HepG2 (cell line): ENCODE data around the gene FBXO11. TPM values are rescaled to one million over a fixed set of nuclear protein-coding genes. Genes with fewer than 3 reads are reported as not detected.

Source experiments
- HHEX ChIP-seq: IDR thresholded peaks from 2 replicates; pipeline ENCODE4 v1.6.1; 2016; ENCODE audit warnings: control low read depth
- KDM6A ChIP-seq: IDR thresholded peaks from 2 replicates; pipeline ENCODE4 v1.6.1; 2016; ENCODE audit warnings: low read depth
- PAXIP1 ChIP-seq: sonication (generic); formaldehyde crosslinking; conservative IDR thresholded peaks from 2 replicates; pipeline ENCODE4 v1.4.0; 2020; ENCODE audit warnings: mild to moderate bottlenecking, missing genetic modification reagents, moderate library complexity
- RFX3 ChIP-seq: IDR thresholded peaks from 2 replicates; pipeline ENCODE4 v1.6.1; 2016; ENCODE audit warnings: missing biosample characterization, missing genetic modification reagents
- SP1 ChIP-seq, 2 experiments: fragments of 450-650 bp in 1 of 2; sonication (generic) in 1 of 2; formaldehyde crosslinking in 1 of 2; IDR thresholded peaks; 2 replicates each; pipeline versions ENCODE4 v1.4.0 to v1.6.1; 2016 to 2020; ENCODE audit warnings: missing genetic modification reagents in 1 of 2
- TBX2 ChIP-seq: sonication (generic); formaldehyde crosslinking; IDR thresholded peaks from 2 replicates; pipeline ENCODE4 v1.5.0; 2020; ENCODE audit warnings: missing genetic modification reagents, mild to moderate bottlenecking, borderline replicate concordance
- TRAFD1 ChIP-seq: sonication (generic); formaldehyde crosslinking; IDR thresholded peaks from 2 replicates; pipeline ENCODE4 v1.5.1; 2020; ENCODE audit warnings: missing genetic modification reagents, mild to moderate bottlenecking, borderline replicate concordance
- ZBTB20 ChIP-seq: sonication (generic); formaldehyde crosslinking; IDR thresholded peaks from 2 replicates; pipeline ENCODE4 v1.8.1; 2023; ENCODE audit warnings: missing genetic modification reagents, low read depth, mild to moderate bottlenecking, borderline replicate concordance
- ZFAT ChIP-seq: sonication (generic); formaldehyde crosslinking; conservative IDR thresholded peaks from 2 replicates; pipeline ENCODE4 v1.8.1; 2023; ENCODE audit warnings: missing genetic modification reagents, inconsistent platforms
- ZFX ChIP-seq: sonication (generic); formaldehyde crosslinking; IDR thresholded peaks from 2 replicates; pipeline ENCODE4 v1.4.0; 2020; ENCODE audit warnings: mild to moderate bottlenecking, low read depth, missing genetic modification reagents, moderate library complexity
- ZNF512B ChIP-seq: sonication (generic); formaldehyde crosslinking; IDR thresholded peaks from 2 replicates; pipeline ENCODE4 v1.5.1; 2020; ENCODE audit warnings: missing genetic modification reagents, mild to moderate bottlenecking, borderline replicate concordance
- ZNF543 ChIP-seq: sonication (generic); formaldehyde crosslinking; IDR thresholded peaks from 2 replicates; pipeline ENCODE4 v1.4.0; 2020; ENCODE audit warnings: mild to moderate bottlenecking, missing genetic modification reagents
- ZNF770 ChIP-seq: sonication (generic); formaldehyde crosslinking; IDR thresholded peaks from 2 replicates; pipeline ENCODE4 v1.5.0; 2020; ENCODE audit warnings: mild to moderate bottlenecking, missing genetic modification reagents
- polyA plus RNA-seq, 8 experiments: library from polyadenylated mRNA; depleted of rRNA in 3 of 8; stranded (reverse) in 7 of 8; unstranded in 1 of 8; fragments of >200 nt; fragmentation: Illumina TruSeq in 4 of 8; extraction: Trizol in 4 of 8; gene quantifications; 2 replicates each; pipeline versions ENCODE4 v1.2.1 to v1.2.3, GENCODE V29; 2011 to 2016; ENCODE audit warnings: low read depth in 4 of 8, missing spikeins in 1 of 8, mixed read lengths in 1 of 8; ENCODE audit not compliant: insufficient read depth in 1 of 8
- total RNA-seq, 5 experiments: library from RNA; depleted of rRNA; stranded (reverse); fragments of >200 nt; fragmentation: Illumina TruSeq; extraction: Trizol; gene quantifications; 2 replicates each; pipeline ENCODE4 v1.2.3, GENCODE V29; 2016; ENCODE audit warnings: low read depth in 1 of 5
- TF ChIP-seq, protein P1 (sequence below): sonication (generic); formaldehyde crosslinking; IDR thresholded peaks from 2 replicates; pipeline ENCODE4 v1.8.0; 2022; ENCODE audit warnings: mild to moderate bottlenecking, missing genetic modification reagents, moderate library complexity
- TF ChIP-seq, protein P2 (sequence below): sonication (generic); formaldehyde crosslinking; IDR thresholded peaks from 2 replicates; pipeline ENCODE4 v1.4.0; 2020; ENCODE audit warnings: missing genetic modification reagents

FBXO11 gene
- total and polyA plus RNA-seq, 2 of the 13 experiments (the other 11 are each of a cell fraction or from before 2014, with no cell fraction given), result 27.9 to 47.6 TPM

GRCh38 chr2:47783486-47784351, 122.6 kb downstream of the FBXO11 start (continued):
- TF ChIP-seq, protein P1, sequence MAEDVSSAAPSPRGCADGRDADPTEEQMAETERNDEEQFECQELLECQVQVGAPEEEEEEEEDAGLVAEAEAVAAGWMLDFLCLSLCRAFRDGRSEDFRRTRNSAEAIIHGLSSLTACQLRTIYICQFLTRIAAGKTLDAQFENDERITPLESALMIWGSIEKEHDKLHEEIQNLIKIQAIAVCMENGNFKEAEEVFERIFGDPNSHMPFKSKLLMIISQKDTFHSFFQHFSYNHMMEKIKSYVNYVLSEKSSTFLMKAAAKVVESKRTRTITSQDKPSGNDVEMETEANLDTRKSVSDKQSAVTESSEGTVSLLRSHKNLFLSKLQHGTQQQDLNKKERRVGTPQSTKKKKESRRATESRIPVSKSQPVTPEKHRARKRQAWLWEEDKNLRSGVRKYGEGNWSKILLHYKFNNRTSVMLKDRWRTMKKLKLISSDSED (CRISPR knock-in tag), result no peak
- TF ChIP-seq, protein P2, sequence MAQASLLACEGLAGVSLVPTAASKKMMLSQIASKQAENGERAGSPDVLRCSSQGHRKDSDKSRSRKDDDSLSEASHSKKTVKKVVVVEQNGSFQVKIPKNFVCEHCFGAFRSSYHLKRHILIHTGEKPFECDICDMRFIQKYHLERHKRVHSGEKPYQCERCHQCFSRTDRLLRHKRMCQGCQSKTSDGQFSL, result no peak; the same call in 1 of the 2 replicates
- TF ChIP-seq ZNF770 (CRISPR knock-in tag) (no peak), RFX3 (peak; percentile 61; the same call in 1 of the 2 replicates), ZNF543 (CRISPR knock-in tag) (0 out of 2 replicates have a peak, but pooled peaks have one; percentile 41), ZFAT (no peak), SP1 (IDR thresholded peaks at IDR 0.05) (no peak), SP1 (CRISPR knock-in tag; IDR thresholded peaks at IDR 0.05) (peak; percentile 39), ZNF512B (CRISPR knock-in tag) (no peak), ZBTB20 (CRISPR knock-in tag) (0 out of 2 replicates have a peak, but pooled peaks have one; percentile 5), PAXIP1 (CRISPR knock-in tag) (no peak), KDM6A (CRISPR knock-in tag) (no peak), ZFX (CRISPR knock-in tag) (no peak), TRAFD1 (CRISPR knock-in tag) (no peak), HHEX (CRISPR knock-in tag) (no peak), TBX2 (CRISPR knock-in tag) (no peak)
